Caco-2 (cell line): ENCODE data around the gene ZNF234. TPM values are rescaled to one million over a fixed set of nuclear protein-coding genes. Genes with fewer than 3 reads are reported as not detected.

Source experiments
- BruUV-seq: library from RNA; stranded (reverse); fragments of 400-500 nt; replicated peaks from 2 replicates; lab custom pipeline; 2021; lab: Mats Ljungman, UMichigan
- CTCF ChIA-PET: fragments of 300-600 bp; sonication (Branson Sonifier 250); formaldehyde crosslinking; loops from one replicate; lab custom pipeline; 2022; ENCODE audit warnings: antibody characterized with exemption; lab: Charles Lee
- POLR2A ChIA-PET: fragments of 300-600 bp; sonication (Branson Sonifier 250); formaldehyde crosslinking; loops from one replicate; lab custom pipeline; 2022; ENCODE audit warnings: antibody characterized with exemption; lab: Charles Lee
- DNase-seq, 2 experiments: peaks; one replicate each; pipeline versions ENCODE4 v3.0.0 to v3.0.0-alpha.2; 2020 to 2022
- H3K27me3 ChIP-seq: replicated peaks from 2 replicates; pipeline ENCODE4 v1.6.0; 2011; ENCODE audit warnings: low read length; ENCODE audit not compliant: control insufficient read depth, insufficient read depth
- H3K36me3 ChIP-seq: 2 replicates; pipeline ENCODE4 v1.5.1; 2011; ENCODE audit warnings: low read length; ENCODE audit not compliant: control insufficient read depth, insufficient read depth
- H3K4me1 ChIP-seq: fragments of 250-450 bp; sonication (Bioruptor Pico); 2 replicates; pipeline ENCODE4 v1.5.1; 2020; ENCODE audit warnings: mild to moderate bottlenecking
- H3K4me3 ChIP-seq: 2 replicates; pipeline ENCODE4 v1.5.1; 2011; ENCODE audit warnings: low read depth, mild to moderate bottlenecking, control low read depth, low read length
- H3K9me3 ChIP-seq: fragments of 250-450 bp; sonication (Bioruptor Pico); 2 replicates; pipeline ENCODE4 v1.5.1; 2020; ENCODE audit warnings: mild to moderate bottlenecking, moderate library complexity
- H3K27ac Mint-ChIP-seq: one replicate; pipeline ENCODE4 v1.8.0; 2022; ENCODE audit warnings: mixed read lengths; ENCODE audit not compliant: unreplicated experiment
- H3K27me3 Mint-ChIP-seq: one replicate; pipeline ENCODE4 v1.8.0; 2022; ENCODE audit warnings: mixed read lengths; ENCODE audit not compliant: insufficient read depth, unreplicated experiment
- H3K36me3 Mint-ChIP-seq: one replicate; pipeline ENCODE4 v1.8.0; 2022; ENCODE audit warnings: mild to moderate bottlenecking, mixed read lengths; ENCODE audit not compliant: insufficient read depth, unreplicated experiment
- H3K4me1 Mint-ChIP-seq: one replicate; pipeline ENCODE4 v1.8.0; 2022; ENCODE audit warnings: low read depth, mixed read lengths; ENCODE audit not compliant: unreplicated experiment
- H3K4me3 Mint-ChIP-seq: one replicate; pipeline ENCODE4 v1.8.0; 2022; ENCODE audit warnings: mild to moderate bottlenecking, moderate library complexity, mixed read lengths; ENCODE audit not compliant: unreplicated experiment
- H3K9me3 Mint-ChIP-seq: one replicate; pipeline ENCODE4 v1.8.0; 2022; ENCODE audit warnings: mixed read lengths; ENCODE audit not compliant: unreplicated experiment
- intact Hi-C: fragments of 100-400 bp; cut with micrococcal nuclease; formaldehyde crosslinking; loops from one replicate; pipeline ENCODE4 v1.10.0; 2022; ENCODE audit not compliant: unreplicated experiment
- total RNA-seq: library from RNA; stranded (reverse); gene quantifications from 2 replicates; pipeline ENCODE4 v1.2.3, GENCODE V29; 2022
- TF ChIP-seq, protein P1 (sequence below), 2 experiments: fragments of 200-600 bp in 1 of 2; IDR thresholded peaks; 1 replicate in 1 of 2; 2 replicates in 1 of 2; pipeline versions ENCODE4 v1.5.1 to v1.8.0; 2011 to 2022; ENCODE audit warnings: antibody characterized with exemption in 1 of 2, control low read depth in 1 of 2, inconsistent platforms in 1 of 2, low read depth in 1 of 2, low read length in 1 of 2, mild to moderate bottlenecking in 1 of 2, moderate library complexity in 1 of 2; ENCODE audit not compliant: insufficient read depth in 1 of 2, severe bottlenecking in 1 of 2, unreplicated experiment in 1 of 2

The ZNF234 gene
- total RNA-seq, 1 experiment from 2014 or later, result 9.4 TPM

DNA sequence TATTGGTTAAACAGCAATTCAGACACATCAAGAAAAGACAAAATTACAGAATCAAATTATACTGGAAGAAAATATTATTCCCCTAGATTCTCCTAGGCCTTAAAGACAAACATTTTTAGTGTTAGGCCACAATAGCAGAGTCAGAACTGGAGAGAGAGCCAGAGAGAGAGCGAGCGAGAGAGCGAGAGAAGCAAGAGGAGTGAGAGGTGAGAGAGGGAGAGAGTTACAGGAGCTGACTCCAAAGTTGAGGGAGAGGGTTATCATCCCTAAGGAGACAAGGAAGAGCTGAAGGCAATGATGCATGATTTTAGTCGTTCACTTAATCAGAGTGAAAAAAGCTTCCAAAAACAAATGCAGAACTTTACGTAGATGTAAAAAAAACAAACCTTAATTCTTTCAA lies 50.8 kb downstream of the ZNF234 start:
- H3K27me3 Mint-ChIP-seq, result peaks cover 17% of the 10 kb centered on the region
- no peak overlapping the region for H3K4me3 ChIP-seq
- H3K27me3 ChIP-seq, result no peaks in the 10 kb centered on the region
- H3K4me1 Mint-ChIP-seq, result no peaks in the 10 kb centered on the region
- H3K36me3 ChIP-seq, result no peaks in the 10 kb centered on the region
- no peak overlapping the region for H3K27ac Mint-ChIP-seq
- TF ChIP-seq, protein P1, sequence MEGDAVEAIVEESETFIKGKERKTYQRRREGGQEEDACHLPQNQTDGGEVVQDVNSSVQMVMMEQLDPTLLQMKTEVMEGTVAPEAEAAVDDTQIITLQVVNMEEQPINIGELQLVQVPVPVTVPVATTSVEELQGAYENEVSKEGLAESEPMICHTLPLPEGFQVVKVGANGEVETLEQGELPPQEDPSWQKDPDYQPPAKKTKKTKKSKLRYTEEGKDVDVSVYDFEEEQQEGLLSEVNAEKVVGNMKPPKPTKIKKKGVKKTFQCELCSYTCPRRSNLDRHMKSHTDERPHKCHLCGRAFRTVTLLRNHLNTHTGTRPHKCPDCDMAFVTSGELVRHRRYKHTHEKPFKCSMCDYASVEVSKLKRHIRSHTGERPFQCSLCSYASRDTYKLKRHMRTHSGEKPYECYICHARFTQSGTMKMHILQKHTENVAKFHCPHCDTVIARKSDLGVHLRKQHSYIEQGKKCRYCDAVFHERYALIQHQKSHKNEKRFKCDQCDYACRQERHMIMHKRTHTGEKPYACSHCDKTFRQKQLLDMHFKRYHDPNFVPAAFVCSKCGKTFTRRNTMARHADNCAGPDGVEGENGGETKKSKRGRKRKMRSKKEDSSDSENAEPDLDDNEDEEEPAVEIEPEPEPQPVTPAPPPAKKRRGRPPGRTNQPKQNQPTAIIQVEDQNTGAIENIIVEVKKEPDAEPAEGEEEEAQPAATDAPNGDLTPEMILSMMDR (IDR thresholded peaks at IDR 0.05; ENCODE audit: insufficient read depth in 1 of 2, low read depth in 1 of 2, low read length in 1 of 2, severe bottlenecking in 1 of 2, unreplicated experiment in 1 of 2), result no peak
- peaks cover 34% of the 10 kb centered on the region for H3K9me3 Mint-ChIP-seq
- H3K4me3 Mint-ChIP-seq, result no peak overlapping the region
- DNase-seq, result no peak
- POLR2A ChIA-PET, result no interaction called here
- H3K36me3 Mint-ChIP-seq, result no peaks in the 10 kb centered on the region
- intact Hi-C loops, result no loop called here
- CTCF ChIA-PET, result no interaction called here
- H3K4me1 ChIP-seq, result no peaks in the 10 kb centered on the region
- H3K9me3 ChIP-seq, result no peaks in the 10 kb centered on the region
- BruUV-seq, result no TSS peak

DNA sequence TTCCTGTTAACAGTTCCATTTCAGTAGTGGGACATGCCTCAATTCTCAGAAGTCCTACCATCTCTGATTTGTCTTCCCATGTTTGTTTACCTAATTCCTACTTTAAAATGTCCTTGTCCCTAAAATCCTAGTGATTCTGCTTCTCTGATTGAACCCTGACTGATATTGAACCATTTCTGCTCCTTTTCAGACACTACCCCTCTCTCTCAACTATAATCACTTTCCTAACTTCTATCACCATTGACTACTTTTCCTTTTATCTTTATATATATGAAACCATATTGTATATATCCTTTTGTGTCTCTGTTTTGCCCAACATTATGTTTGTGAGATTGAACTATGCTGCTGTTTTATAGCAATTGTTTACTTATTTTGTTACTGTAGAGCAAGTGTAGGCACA lies 55.4 kb downstream of the ZNF234 start:
- no TSS peak for BruUV-seq
- Histone ChIP-seq H3K36me3 (no peaks in the 10 kb centered on the region), H3K9me3 (peaks cover 4% of the 10 kb centered on the region; the same call in 1 of the 2 replicates), H3K4me3 (no peak overlapping the region), H3K4me1 (no peaks in the 10 kb centered on the region), H3K27me3 (no peaks in the 10 kb centered on the region)
- no peak overlapping the region for H3K4me3 Mint-ChIP-seq
- H3K36me3 Mint-ChIP-seq, result no peaks in the 10 kb centered on the region
- intact Hi-C loops, result no loop called here
- H3K27ac Mint-ChIP-seq, result no peak overlapping the region
- no peak for DNase-seq
- peaks cover 11% of the 10 kb centered on the region for H3K9me3 Mint-ChIP-seq
- CTCF ChIA-PET, result no interaction called here
- H3K27me3 Mint-ChIP-seq, result peaks cover 12% of the 10 kb centered on the region
- TF ChIP-seq, protein P1 (IDR thresholded peaks at IDR 0.05; ENCODE audit: insufficient read depth in 1 of 2, low read depth in 1 of 2, low read length in 1 of 2, severe bottlenecking in 1 of 2, unreplicated experiment in 1 of 2), result no peak
- POLR2A ChIA-PET, result no interaction called here
- H3K4me1 Mint-ChIP-seq, result no peaks in the 10 kb centered on the region

DNA sequence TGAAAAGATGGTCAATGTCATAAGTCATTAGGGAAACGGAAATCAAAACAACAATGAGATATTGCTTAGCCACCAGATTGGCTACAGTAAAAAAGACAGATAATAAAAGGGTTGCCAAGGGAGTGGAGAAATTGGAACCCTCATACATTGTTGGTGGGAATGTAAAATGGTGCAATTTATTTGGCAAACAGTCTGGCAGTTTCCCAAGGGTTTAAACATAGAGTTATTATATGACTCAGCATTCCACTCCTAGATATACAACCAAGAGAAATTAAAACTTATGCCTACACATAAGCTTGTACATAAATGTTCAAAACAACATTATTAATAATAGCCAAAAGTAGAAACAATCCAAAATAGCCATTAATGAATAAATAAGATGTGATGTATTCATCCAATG lies 61.1 kb downstream of the ZNF234 start:
- Histone ChIP-seq H3K27me3 (no peaks in the 10 kb centered on the region), H3K36me3 (no peaks in the 10 kb centered on the region), H3K4me1 (no peaks in the 10 kb centered on the region), H3K9me3 (peaks cover 7% of the 10 kb centered on the region; the same call in 1 of the 2 replicates), H3K4me3 (no peak overlapping the region)
- peaks cover 6% of the 10 kb centered on the region for H3K27me3 Mint-ChIP-seq
- H3K27ac Mint-ChIP-seq, result no peak overlapping the region
- ChIA-PET CTCF (no interaction called here), POLR2A (no interaction called here)
- DNase-seq, result no peak
- intact Hi-C loops, result no loop called here
- peaks cover 38% of the 10 kb centered on the region for H3K9me3 Mint-ChIP-seq
- no peak overlapping the region for H3K4me3 Mint-ChIP-seq
- H3K36me3 Mint-ChIP-seq, result peaks cover 7% of the 10 kb centered on the region
- peaks cover 6% of the 10 kb centered on the region for H3K4me1 Mint-ChIP-seq
- no TSS peak for BruUV-seq
- TF ChIP-seq, protein P1 (IDR thresholded peaks at IDR 0.05; ENCODE audit: insufficient read depth in 1 of 2, low read depth in 1 of 2, low read length in 1 of 2, severe bottlenecking in 1 of 2, unreplicated experiment in 1 of 2), result no peak
